GM20431 (cell line): Measurements from ENCODE around the gene PRKD1.
"Not testable (repeated sequence)": the region's sequence is repeated elsewhere in the genome, so short reads cannot be mapped to it uniquely, and the experiment has no call there.

Experiments
- in situ Hi-C: fragments of 300-500 bp; cut with MseI, MboI; formaldehyde crosslinking; loops from one replicate; pipeline ENCODE4 v1.15.0; 2020; ENCODE audit warnings: low sequenced_read_pairs; ENCODE audit not compliant: unreplicated experiment

The PRKD1 gene

DNA sequence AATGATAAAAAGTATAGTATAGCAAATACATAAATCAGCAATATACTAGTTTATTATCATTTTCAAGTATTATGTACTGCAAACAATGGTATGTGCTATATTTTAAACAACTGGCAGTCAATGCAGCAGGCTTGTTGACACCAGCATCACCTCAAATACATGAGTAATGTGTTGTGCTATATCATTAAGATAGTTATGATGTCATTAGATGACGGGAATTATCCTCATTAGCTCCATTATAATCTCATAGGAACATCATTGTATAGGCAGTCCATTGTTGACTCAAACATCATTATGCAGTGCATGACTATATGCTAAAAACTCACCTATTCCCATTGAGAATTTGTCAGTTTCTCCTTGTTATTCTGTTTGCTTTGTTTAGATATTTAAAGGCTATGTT, 85.4 kb downstream of the PRKD1 start:
- in situ Hi-C loops = no loop called here

DNA sequence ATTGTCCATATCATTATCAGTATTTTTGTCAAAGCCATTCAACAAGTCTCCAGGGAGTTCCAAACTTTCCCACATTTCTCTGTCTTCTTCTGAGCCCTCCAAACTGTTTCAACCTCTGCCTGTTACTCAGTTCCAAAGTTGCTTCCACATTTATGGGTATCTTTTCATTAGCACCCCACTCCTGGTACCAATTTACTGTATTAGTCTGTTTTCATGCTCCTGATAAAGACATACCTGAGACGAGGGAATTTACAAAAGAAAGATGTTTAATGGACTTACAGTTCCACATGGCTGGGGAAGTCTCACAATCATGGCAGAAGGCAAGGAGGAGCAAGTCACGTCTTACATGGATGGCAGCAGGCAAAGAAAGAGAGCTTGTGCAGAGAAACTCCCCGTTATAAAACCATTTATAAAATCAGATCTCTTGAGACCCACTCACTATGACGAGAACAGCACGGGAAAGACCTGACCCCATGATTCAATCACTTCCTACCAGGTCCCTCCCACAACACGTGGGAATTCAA, 87.2 kb downstream of the PRKD1 start:
- in situ Hi-C loops = not testable (repeated sequence)

DNA sequence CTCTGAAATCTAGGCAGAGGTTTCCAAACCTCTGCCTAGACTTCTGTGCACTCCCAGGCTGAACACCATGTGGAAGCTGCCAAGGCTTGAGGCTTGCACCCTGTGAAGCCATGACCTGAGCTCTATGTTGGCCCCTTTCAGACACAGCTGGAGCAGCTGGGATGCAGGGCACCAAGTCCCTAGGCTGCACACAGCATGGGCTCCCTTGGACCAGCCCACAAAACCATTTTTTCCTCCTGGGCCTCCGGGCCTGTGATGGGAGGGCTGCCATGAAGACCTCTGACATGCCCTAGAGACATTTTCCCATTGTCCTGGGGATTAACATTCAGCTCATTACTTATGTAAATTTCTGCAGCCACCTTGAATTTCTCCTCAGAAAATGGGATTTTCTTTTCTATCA, 88.0 kb downstream of the PRKD1 start:
- in situ Hi-C loops = not testable (repeated sequence)

DNA sequence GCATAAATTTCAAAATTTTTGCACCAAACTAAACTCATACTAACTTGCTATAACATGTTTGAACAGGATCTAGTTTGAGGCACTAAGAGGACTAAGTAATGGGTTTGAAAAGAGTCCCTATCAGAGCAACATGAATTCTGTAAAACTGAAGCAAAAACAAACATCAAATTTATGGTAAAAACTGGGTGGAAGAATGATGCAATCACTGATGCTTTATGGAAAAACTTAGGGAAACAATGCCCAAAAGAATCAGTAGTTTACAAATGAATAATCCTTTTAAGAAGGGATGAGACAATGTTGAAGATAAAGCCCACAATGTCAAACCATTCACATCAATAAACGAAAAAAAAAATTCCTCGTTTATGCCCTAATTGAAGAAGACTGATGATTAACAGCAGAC, 88.9 kb downstream of the PRKD1 start:
- in situ Hi-C loops = no loop called here

DNA sequence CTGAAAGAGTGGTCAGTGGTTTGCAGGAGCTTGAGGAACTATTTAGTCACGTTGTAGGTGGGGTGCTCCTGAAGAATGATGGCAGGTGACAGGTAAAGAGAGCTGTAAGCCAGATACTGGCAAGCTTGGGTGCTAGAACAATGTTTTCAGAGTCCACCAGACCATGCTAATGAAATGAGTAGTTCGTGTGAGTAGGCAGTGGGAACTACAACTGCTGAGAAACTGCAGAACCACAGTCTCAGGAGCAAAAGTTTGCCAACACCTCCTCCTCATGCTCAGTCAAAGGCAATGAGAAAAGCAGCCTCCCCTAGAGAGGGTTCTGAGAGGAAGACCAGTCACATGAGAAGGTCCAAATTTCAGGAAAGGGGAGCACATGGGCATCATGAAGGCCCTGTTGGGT, 91.3 kb downstream of the PRKD1 start:
- in situ Hi-C loops = no loop called here

DNA sequence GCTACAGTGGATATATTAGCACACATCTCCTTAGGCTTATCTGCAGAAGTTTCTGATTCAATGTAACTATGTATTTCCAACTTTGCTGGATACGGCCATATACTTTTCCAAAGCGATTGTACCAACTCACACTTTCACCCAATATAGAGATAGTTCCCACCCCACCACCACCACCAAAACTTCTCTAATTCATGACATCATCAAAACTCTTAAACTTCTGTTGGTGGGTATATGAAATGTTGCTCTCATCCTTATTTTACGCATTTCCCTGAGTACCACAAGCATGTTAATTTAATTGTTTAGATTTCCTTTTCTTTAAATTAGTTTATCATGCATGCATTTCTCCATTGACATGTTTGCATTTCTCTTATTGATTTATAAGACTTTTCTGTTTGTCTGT, 95.6 kb downstream of the PRKD1 start:
- in situ Hi-C loops = no loop called here

DNA sequence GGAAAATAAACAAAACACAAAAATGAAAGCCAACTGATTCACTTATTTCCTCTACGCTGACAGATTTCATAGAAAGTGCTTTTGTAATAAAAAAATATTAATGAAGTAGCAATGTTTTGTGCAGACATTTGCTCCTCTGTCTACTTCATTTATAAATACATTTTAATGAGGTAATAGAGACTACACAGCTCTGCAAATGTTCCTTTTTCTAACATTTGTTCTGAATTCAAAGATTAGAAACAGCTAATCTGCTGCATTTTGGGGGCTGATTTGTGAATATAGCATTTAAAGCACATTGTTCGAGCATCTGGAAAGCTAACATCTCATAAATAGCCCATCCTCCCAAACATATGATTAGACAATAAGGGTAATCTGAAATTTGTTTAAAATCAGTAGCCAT, 97.8 kb downstream of the PRKD1 start:
- in situ Hi-C loops = no loop called here

DNA sequence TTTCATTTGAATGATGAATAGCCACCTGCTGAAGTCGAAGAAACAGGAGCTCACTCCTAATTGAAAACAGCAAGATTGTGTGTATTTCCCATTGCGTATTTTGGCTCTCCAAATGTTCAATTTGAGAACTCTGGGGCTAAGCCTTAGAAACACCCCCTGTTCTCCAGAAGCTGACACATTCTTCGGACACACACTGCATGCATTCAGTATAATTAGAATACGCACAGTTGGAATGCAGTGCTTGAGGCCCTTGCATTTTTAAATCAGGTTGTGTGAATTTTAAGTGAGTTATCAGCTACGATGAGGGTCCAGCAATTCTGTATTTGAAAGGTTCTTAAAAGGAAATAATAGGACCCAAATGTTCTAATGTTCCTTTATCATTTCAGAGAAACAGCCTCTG, 103.8 kb downstream of the PRKD1 start:
- in situ Hi-C loops = no loop called here

DNA sequence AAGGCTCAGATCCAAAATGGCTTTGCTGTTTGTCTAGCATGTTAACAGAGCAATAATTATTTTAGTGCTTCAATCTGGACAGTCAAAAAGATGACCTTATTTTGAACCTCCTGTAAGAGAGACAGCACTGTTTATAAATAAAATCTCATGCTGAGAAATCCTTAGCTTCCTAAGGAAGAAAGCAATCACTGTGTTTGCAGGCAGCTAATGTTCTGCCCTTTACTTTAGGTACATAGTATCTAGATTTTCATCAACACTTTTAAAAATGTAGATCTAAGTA, 105.3 kb downstream of the PRKD1 start:
- in situ Hi-C loops = no loop called here

DNA sequence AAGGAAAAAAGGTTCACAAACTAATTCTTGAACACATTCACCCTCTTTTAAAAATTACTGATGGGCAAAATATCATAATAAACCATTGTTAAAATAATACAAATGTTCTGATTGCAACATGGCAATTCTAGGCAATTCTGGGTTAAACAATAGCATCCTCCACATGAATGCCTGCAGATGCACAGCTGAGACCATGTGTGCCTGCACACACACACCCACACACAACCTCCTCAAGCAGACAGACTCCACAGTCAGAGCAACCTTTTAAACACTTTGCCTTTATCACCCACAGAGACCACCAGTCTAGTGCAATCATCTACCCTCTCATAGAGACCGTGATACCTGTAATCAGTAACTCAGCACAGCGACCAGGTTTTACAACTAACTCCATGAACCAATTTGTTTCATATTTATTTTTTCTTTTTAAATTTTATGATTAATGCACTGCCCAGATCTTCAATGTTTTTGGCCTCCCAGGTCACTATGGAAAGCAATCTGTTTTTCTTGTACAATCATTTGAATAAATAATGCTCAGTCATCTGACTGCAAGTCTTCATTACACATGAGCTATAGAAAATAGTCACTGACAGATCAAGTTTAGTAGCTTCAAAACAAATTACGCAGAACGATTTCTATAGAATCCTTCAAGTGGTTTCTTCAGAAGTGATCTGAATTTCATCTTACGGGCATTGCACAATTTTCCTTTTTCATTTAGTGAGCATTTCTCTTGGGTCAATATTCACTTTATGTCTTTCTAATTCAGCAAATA, 105.8 kb downstream of the PRKD1 start:
- in situ Hi-C loops = no loop called here

DNA sequence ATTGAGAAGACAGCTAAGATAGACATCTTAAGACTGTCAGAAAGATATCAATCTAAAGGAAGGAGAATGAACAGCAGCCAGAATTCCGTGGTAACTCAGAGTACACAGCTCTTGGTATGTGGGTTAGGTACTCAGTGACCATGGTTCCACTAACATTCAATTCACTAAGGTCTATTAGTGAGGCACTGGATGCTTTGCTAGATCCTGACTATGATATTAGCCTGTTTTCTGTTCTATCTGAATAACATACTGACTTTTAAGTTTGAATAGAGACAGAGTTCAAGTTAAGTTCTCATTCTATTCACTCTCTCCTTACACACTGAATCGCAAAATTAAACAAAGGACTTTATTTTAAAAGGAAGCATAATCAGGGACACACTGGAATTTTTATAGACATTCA, 106.4 kb downstream of the PRKD1 start:
- in situ Hi-C loops = no loop called here

DNA sequence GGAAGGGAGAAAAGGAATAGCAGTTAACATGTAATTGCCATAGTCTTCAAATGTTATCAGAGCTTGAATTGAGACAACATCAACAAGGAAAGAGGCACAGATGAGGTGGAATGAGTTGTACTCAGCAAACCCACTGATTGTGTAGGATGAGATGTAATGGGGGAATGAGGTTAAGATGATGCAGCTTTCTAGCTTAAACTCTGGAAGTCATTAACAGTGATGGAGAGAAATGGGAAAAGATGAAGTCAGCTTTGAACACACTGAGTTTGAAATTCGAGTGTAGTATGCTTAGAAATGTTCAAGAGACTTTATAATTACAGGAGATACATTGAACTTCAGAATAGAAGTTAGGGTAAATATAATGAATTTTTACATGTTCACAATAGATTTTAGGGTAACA, 106.9 kb downstream of the PRKD1 start:
- in situ Hi-C loops = no loop called here

DNA sequence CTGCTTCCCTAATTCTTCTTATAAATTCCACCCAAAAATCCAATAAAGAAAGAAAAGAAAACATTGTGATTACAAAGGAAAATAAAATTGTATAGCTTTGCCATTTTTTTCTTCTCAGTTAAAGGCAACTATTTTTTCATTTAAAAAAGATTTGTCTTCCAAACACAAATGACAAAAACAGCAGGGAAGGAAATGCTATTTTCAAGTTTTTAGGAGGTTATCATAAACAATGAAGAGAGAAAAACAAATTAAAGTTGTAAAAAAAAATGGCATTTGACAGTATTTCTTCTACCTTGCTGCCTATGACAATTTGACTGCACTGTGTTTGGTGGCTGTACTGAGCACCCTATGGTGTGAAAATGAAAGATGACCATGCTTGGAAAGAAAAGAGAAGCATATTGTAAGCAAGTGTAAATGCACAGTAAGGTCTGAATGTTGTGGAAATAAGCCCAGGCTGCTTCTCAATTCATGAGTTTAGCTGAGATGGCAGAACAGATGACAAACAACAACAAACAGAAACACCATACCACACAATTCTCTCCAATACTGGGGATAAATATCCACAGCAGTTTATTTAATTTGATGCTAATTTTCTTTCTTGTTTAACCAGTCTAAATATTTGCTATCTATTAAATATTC, 109.8 kb downstream of the PRKD1 start:
- in situ Hi-C loops = no loop called here

DNA sequence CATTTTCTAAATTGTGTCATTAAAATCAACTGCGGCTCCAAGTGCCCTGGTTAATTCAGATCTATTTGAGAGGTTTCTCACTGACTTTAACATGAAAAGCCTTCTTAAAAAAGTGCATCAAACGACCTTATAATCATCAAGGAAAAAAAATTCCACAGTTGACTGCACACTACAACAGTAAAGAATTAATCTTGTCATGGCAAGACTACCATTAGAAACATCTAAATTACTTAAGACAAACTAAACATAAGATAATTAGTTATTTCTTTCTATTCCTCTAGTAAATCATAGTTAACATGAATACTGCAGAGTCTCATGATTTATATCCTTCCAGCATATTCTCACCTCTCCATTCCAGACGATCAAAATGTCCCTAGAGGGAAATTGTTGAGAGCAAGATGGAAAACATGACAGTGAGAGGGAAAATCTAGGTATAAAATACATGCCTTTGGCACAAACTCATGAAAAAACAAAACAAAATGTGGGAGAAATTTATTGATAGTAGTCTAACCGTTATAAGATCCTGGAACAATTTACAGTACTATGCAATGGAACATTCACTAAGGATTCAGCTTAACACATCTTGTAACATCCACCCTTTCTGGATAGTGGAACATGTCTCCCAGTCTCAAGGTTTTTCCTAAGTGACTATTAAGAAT, 112.5 kb downstream of the PRKD1 start:
- in situ Hi-C loops = no loop called here

DNA sequence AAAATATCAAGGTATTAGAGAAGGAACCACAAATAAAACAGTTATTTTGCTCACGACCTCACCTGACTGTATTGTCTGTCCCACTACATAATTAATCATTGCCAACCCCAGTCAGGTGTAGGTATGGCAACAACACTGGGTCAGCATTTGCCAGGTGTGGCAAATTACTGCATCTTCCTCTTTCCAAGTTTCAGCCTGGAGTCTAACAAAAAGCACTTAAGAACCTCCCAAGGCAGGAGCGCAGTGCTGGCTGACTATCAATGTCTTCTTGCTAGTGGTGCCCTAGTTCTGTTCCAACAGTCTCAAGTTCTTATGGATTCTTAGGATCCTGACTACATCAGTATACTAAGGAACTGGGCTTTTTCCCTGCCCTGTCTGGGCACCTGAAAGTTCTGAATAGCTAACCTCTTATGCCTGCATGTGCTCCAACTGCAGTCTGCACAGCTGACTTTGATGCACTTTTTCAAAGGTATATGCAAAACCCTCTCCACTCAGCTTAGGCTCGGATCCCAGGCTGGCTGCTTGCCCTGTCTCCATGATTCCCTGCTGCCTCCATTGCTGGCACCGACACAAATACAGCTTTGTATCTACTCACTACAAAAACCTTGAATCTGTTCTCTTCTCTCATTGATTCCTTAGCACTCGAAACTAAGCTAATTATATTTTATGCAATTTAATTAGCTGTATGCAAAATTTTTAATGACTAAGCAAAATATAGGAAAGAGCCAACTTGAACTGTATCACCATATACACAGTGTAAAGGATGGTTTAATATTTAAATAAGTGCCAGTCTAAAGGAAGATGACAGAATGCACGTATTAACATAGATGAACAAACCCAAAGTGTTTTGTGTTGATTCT, 113.3 kb downstream of the PRKD1 start:
- in situ Hi-C loops = no loop called here

DNA sequence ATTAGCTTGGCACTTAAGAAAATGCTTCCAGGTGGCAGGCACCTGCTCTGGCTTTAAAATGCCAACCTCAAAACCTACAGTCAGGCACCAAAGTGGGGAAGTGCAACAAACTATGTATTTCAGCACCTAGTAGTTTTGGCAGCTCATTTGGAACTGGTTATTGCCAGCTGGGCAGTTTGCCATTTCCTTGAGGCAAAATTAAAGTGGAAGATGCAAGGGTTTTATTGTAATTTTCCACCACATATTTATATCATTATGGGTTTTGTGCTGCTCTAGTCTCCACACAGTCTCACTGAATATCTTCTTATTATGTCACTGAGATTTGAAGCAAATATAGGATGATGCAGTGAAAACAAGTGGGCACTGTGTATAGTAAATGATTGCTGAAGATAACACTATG, 117.0 kb downstream of the PRKD1 start:
- in situ Hi-C loops = no loop called here

DNA sequence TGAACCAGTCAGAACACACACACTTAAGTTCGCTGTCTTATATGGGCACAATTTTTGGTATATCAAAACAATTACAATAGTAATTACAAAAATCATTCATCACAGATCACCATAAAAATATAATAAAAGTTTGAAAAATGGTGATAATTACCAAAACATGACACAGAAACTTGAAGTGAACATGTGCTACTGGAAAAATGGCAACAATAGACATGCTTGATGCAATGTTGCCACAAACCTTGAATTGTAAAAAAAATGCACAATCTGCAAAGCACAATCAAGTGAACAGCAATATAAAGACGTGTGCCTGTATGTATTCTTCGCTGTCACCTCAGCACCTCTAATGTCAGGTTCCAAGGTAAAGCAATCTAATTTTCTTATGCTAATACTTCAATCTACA, 117.6 kb downstream of the PRKD1 start:
- in situ Hi-C loops = no loop called here

DNA sequence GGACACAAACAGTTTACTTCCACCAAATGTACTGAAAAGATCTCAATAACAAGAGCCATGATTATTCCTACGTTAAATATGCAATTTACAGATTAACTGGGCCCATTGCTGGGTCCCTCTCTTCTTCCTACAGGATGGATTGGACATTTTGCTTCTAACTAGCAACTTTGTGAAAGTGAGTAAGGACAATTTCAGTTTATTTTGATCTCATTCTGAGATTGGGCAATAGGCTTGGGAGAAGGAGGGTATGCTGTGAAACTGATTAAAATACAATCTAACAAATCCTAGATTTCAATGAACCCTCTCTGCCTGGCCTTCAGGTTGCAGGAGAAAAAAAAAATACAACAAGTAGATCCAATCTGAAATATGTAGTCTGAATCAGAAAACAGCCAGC, 121.5 kb downstream of the PRKD1 start:
- in situ Hi-C loops = no loop called here

DNA sequence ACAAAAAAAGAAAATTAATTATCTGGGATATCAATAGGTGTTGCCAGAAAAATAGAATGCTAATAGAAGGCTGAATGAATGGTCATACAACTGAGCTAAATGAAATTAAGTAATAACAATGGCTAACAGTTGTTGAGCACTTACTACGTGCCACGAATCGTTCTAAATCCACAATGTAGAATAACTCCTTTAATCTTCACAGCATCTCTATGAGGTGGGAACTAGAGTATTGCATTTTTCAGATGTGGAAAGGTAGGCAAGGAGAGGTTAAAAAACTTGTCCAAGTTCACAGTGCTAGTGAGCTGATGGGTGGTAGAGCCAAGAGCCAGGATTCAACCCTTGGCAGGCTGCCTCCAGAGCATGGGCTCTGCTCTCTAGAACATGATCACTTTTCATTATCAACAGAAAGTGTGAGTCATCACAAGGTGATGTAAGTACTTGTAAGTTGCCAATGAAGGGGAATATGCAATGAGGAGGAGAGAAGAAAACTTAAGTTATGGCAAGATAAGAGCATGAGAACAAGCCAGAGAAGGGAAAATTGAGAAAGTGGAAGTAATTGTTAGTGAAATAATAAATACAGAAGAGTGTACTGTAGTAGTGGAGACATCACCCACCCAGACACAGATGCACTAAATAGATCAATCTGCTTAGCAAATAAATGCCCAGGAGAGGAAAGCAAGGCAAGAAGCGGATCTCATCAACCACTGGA, 122.1 kb downstream of the PRKD1 start:
- in situ Hi-C loops = no loop called here
